Trophoblast cell (in vitro differentiated cells and primary cell): ENCODE results near the gene LZTS2.
A peak's percentile ranks its signal among the peaks of the same experiment; 100 is the strongest.

Experiments
- DNase-seq, 2 donors: peaks; one replicate each; pipeline ENCODE4 v3.0.0-alpha.2; 2016
- H2AFZ ChIP-seq: 2 replicates; pipeline ENCODE4 v1.6.1; 2013; ENCODE audit warnings: low read length, moderate library complexity, mild to moderate bottlenecking; ENCODE audit not compliant: insufficient read depth, poor library complexity
- H2AK5ac ChIP-seq: 2 replicates; pipeline ENCODE4 v1.6.1; 2013; ENCODE audit warnings: mild to moderate bottlenecking, low read length
- H2BK120ac ChIP-seq: 2 replicates; pipeline ENCODE4 v1.6.1; 2013; ENCODE audit warnings: low read length, mild to moderate bottlenecking, moderate library complexity; ENCODE audit not compliant: insufficient read depth, poor library complexity
- H2BK12ac ChIP-seq: 2 replicates; pipeline ENCODE4 v1.6.1; 2013; ENCODE audit warnings: mild to moderate bottlenecking, low read length, moderate library complexity
- H2BK5ac ChIP-seq: 2 replicates; pipeline ENCODE4 v1.6.1; 2013; ENCODE audit warnings: low read length, low read depth, moderate library complexity, mild to moderate bottlenecking; ENCODE audit not compliant: poor library complexity
- H3K14ac ChIP-seq: 2 replicates; pipeline ENCODE4 v1.6.1; 2013; ENCODE audit warnings: mild to moderate bottlenecking, low read length
- H3K18ac ChIP-seq: 2 replicates; pipeline ENCODE4 v1.6.1; 2013; ENCODE audit warnings: mild to moderate bottlenecking, low read length
- H3K23ac ChIP-seq: 2 replicates; pipeline ENCODE4 v1.6.1; 2013; ENCODE audit warnings: low read length
- H3K27ac ChIP-seq: 2 replicates; pipeline ENCODE4 v1.5.1; 2013; ENCODE audit warnings: low read depth, mild to moderate bottlenecking, inconsistent platforms, low read length, moderate library complexity
- H3K27me3 ChIP-seq: 2 replicates; pipeline ENCODE4 v1.6.1; 2013; ENCODE audit warnings: inconsistent platforms, mild to moderate bottlenecking, low read length, moderate library complexity; ENCODE audit not compliant: insufficient read depth
- H3K36me3 ChIP-seq, 2 experiments: 1 replicate in 1 of 2; 2 replicates in 1 of 2; pipeline ENCODE4 v1.6.1; 2013; ENCODE audit warnings: low read length in 2 of 2, mild to moderate bottlenecking in 2 of 2, moderate library complexity in 1 of 2; ENCODE audit not compliant: insufficient read depth in 2 of 2, control insufficient read depth in 1 of 2
- H3K4ac ChIP-seq: 2 replicates; pipeline ENCODE4 v1.6.1; 2013; ENCODE audit warnings: low read depth, mild to moderate bottlenecking, low read length, moderate library complexity
- H3K4me1 ChIP-seq, 2 experiments: 1 replicate in 1 of 2; 2 replicates in 1 of 2; pipeline ENCODE4 v1.6.1; 2013; ENCODE audit warnings: low read length in 2 of 2, mild to moderate bottlenecking in 2 of 2, moderate library complexity in 1 of 2; ENCODE audit not compliant: insufficient read depth in 2 of 2, control insufficient read depth in 1 of 2
- H3K4me2 ChIP-seq: 2 replicates; pipeline ENCODE4 v1.6.1; 2013; ENCODE audit warnings: inconsistent platforms, mild to moderate bottlenecking, low read length, moderate library complexity
- H3K4me3 ChIP-seq: 2 replicates; pipeline ENCODE4 v1.5.1; 2013; ENCODE audit warnings: mild to moderate bottlenecking, low read depth, low read length, inconsistent platforms
- H3K79me1 ChIP-seq: one replicate; pipeline ENCODE4 v1.6.1; 2013; ENCODE audit warnings: low read length
- H3K79me2 ChIP-seq: 2 replicates; pipeline ENCODE4 v1.6.1; 2013; ENCODE audit warnings: low read length, mild to moderate bottlenecking; ENCODE audit not compliant: control insufficient read depth, insufficient read depth, poor library complexity
- H3K9ac ChIP-seq: 2 replicates; pipeline ENCODE4 v1.6.1; 2013; ENCODE audit warnings: mild to moderate bottlenecking, low read length
- H3K9me3 ChIP-seq: 2 replicates; pipeline ENCODE4 v1.6.1; 2013; ENCODE audit warnings: low read depth, mild to moderate bottlenecking, control low read depth, inconsistent platforms, low read length; ENCODE audit not compliant: insufficient read depth
- H4K12ac ChIP-seq: 2 replicates; pipeline ENCODE4 v1.6.1; 2013; ENCODE audit warnings: low read depth, mild to moderate bottlenecking, low read length, moderate library complexity
- H4K8ac ChIP-seq: 2 replicates; pipeline ENCODE4 v1.6.1; 2013; ENCODE audit warnings: low read depth, mild to moderate bottlenecking, low read length, moderate library complexity
- H4K91ac ChIP-seq: one replicate; pipeline ENCODE4 v1.6.1; 2013; ENCODE audit warnings: low read depth, mild to moderate bottlenecking, low read length, moderate library complexity
- WGBS: extraction: QIAGEN DNeasy Blood & Tissue Kit; methylation state at CpG from one replicate; pipeline ENCODE4 v1.1.7; 2013; ENCODE audit warnings: missing lambda C conversion rate; ENCODE audit not compliant: insufficient read length, insufficient coverage; ENCODE audit errors: extremely low coverage; 5-methylcytosine and 5-hydroxymethylcytosine counted together

LZTS2 gene

GRCh38 chr10:100993986-100994708, 5.5 kb upstream of the LZTS2 start:
- no peak overlapping the region for H4K8ac ChIP-seq
- no peak overlapping the region for H4K12ac ChIP-seq
- H2BK5ac ChIP-seq, result no peak overlapping the region
- H3K14ac ChIP-seq, result no peak overlapping the region
- no peak overlapping the region for H3K4ac ChIP-seq
- peaks cover 25% of the 10 kb centered on the region for H3K79me1 ChIP-seq
- H2AFZ ChIP-seq, result no peak overlapping the region
- no peak overlapping the region for H2BK120ac ChIP-seq
- H2BK12ac ChIP-seq, result no peak overlapping the region
- no peak overlapping the region for H3K9ac ChIP-seq
- no peak overlapping the region for H3K4me3 ChIP-seq
- DNase-seq, result peak in 1 of 2 donors; percentile 61
- peaks cover 13 to 15% of the 10 kb centered on the region in 2 experiments for H3K4me1 ChIP-seq
- peaks cover 27 to 30% of the 10 kb centered on the region in 2 experiments for H3K36me3 ChIP-seq
- no peak overlapping the region for H4K91ac ChIP-seq
- H3K4me2 ChIP-seq, result no peak overlapping the region
- H3K27me3 ChIP-seq, result no peaks in the 10 kb centered on the region
- no peak overlapping the region for H3K18ac ChIP-seq
- H3K23ac ChIP-seq, result no peak overlapping the region
- no CpG with 5 or more reads among the region's 10 CpGs for WGBS
- no peak overlapping the region for H2AK5ac ChIP-seq
- no peak overlapping the region for H3K27ac ChIP-seq
- H3K79me2 ChIP-seq, result peaks cover 16% of the 10 kb centered on the region
- no peaks in the 10 kb centered on the region for H3K9me3 ChIP-seq

GRCh38 chr10:100995181-100995580, 4.4 kb upstream of the LZTS2 start:
- H3K9ac ChIP-seq, result no peak overlapping the region
- peaks cover 24% of the 10 kb centered on the region for H3K79me2 ChIP-seq
- H3K27ac ChIP-seq, result no peak overlapping the region
- no peak overlapping the region for H3K18ac ChIP-seq
- H3K4me1 ChIP-seq, result peaks cover 13 to 15% of the 10 kb centered on the region in 2 experiments
- H3K79me1 ChIP-seq, result peaks cover 33% of the 10 kb centered on the region
- no CpG with 5 or more reads among the region's 6 CpGs for WGBS
- no peak overlapping the region for H2BK5ac ChIP-seq
- H2BK12ac ChIP-seq, result no peak overlapping the region
- H3K4me3 ChIP-seq, result no peak overlapping the region
- H3K9me3 ChIP-seq, result no peaks in the 10 kb centered on the region
- peaks cover 22% of the 10 kb centered on the region in 2 experiments for H3K36me3 ChIP-seq
- no peak overlapping the region for H3K4ac ChIP-seq
- H3K14ac ChIP-seq, result no peak overlapping the region
- no peak overlapping the region for H4K91ac ChIP-seq
- no peak overlapping the region for H2BK120ac ChIP-seq
- H3K27me3 ChIP-seq, result no peaks in the 10 kb centered on the region
- no peak overlapping the region for H4K8ac ChIP-seq
- no peak for DNase-seq
- H3K4me2 ChIP-seq, result no peak overlapping the region
- no peak overlapping the region for H2AFZ ChIP-seq
- H2AK5ac ChIP-seq, result no peak overlapping the region
- no peak overlapping the region for H3K23ac ChIP-seq
- no peak overlapping the region for H4K12ac ChIP-seq

- Histone ChIP-seq H3K79me1 (peaks cover 37% of the 10 kb centered on the region), H3K18ac (peak overlapping the region; percentile 88), H4K12ac (peak overlapping the region; percentile 89), H3K4me3 (peak overlapping the region; percentile 81), H3K4ac (peak overlapping the region; percentile 26), H2AK5ac (peak overlapping the region; percentile 0), H3K27ac (peak overlapping the region; percentile 96), H3K36me3 (peaks cover 9 to 10% of the 10 kb centered on the region in 2 experiments), H4K91ac (peak overlapping the region; percentile 97), H2AFZ (peak overlapping the region; percentile 95), H4K8ac (peak overlapping the region; percentile 87), H3K4me1 (peaks cover 21 to 24% of the 10 kb centered on the region in 2 experiments), H3K27me3 (no peaks in the 10 kb centered on the region), H3K9me3 (no peaks in the 10 kb centered on the region), H3K14ac (peak overlapping the region; percentile 88), H2BK120ac (no peak overlapping the region), H2BK5ac (peak overlapping the region; percentile 32), H2BK12ac (peak overlapping the region; percentile 1), H3K79me2 (peaks cover 35% of the 10 kb centered on the region), H3K9ac (peak overlapping the region; percentile 79), H3K23ac (no peak overlapping the region), H3K4me2 (peak overlapping the region; percentile 93)
- DNase-seq, result peak; percentile 64 to 72
- WGBS, result no CpG with 5 or more reads among the region's 46 CpGs
Observed at GRCh38 chr10:100996678-100997359, 2.8 kb upstream of the LZTS2 start.

DNA sequence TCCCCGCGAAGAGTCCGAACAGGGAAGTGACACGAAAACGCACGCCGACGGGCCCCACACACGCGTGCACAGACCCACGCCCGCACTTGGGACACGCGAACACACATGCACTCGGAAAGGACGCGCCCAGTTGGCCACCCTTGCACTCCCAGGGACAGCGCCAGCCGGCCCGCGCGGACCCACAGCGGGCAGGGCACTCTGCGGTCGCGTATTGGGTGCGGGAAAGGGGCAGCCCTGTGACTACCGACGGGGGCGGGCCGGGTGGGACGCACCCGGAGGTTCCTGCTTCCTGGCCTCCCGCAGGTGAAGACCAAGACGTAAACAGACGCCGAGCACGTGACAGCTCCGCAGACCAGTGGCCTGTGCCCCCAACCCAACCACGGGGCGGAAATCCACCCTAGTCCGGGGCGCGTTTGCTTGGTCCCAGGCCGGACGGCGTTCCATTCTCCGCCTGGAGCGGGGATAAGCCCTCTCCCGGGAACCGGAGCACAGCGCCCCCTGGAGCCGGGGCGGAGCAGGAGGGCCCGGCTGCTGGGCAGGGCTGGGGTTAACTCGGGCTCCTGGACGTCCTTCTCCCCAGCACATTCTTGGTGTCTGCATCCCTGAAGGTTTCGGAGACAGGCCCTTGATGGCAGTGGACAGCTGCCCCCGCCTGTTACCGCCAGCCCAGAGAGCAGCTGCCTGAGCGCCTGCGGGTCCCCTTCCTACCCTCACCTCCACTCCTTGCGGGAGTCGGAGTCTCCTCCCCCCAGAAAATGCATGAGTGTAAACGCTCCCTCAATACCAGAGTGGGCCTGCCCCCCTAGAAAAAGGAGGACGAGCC, 2.0 kb upstream of the LZTS2 start:
- Histone ChIP-seq H3K27ac (peak overlapping the region; percentile 96), H2BK120ac (peak overlapping the region; percentile 57), H3K4ac (peak overlapping the region; percentile 77), H3K4me1 (peaks cover 21 to 24% of the 10 kb centered on the region in 2 experiments), H3K9ac (peak overlapping the region; percentile 79), H3K18ac (peak overlapping the region; percentile 89), H3K9me3 (no peaks in the 10 kb centered on the region), H3K23ac (no peak overlapping the region), H2AK5ac (peak overlapping the region; percentile 61), H3K4me3 (peak overlapping the region; percentile 81), H4K12ac (peak overlapping the region; percentile 89), H2AFZ (peak overlapping the region; percentile 95), H3K36me3 (peaks cover 12 to 16% of the 10 kb centered on the region in 2 experiments), H4K8ac (peak overlapping the region; percentile 87), H3K79me2 (peaks cover 35% of the 10 kb centered on the region), H2BK12ac (peak overlapping the region; percentile 63), H2BK5ac (peak overlapping the region; percentile 90), H3K4me2 (peak overlapping the region; percentile 93), H3K27me3 (no peaks in the 10 kb centered on the region), H3K79me1 (peaks cover 37% of the 10 kb centered on the region), H3K14ac (peak overlapping the region; percentile 88), H4K91ac (peak overlapping the region; percentile 97)
- no CpG with 5 or more reads among the region's 66 CpGs for WGBS
- DNase-seq, result peak; percentile 87 to 92
